B cell (primary cell): Measurements from ENCODE around the gene PI4KA.

Experiments
- CTCF ChIP-seq: fragments of 200-600 bp; IDR thresholded peaks from one replicate; pipeline ENCODE4 v1.8.0; 2022; ENCODE audit warnings: antibody characterized with exemption, mild to moderate bottlenecking
- EZH2 ChIP-seq: IDR thresholded peaks from 2 replicates; pipeline ENCODE4 v1.6.1; 2012; ENCODE audit warnings: borderline replicate concordance, low read depth, mild to moderate bottlenecking, moderate library complexity, low read length; ENCODE audit not compliant: insufficient read depth, poor library complexity, severe bottlenecking

- TF ChIP-seq CTCF (no peak), EZH2 (no peak)
These were observed 101.8 kb downstream of the PI4KA start for GRCh38 chr22:20756846-20757245.
